Sigmoid colon (tissue), 4 donors: ENCODE data around the gene DIS3L2.

Experiments used
- EP300 ChIP-seq, 4 donors: sonication (generic); formaldehyde crosslinking; IDR thresholded peaks; one replicate each; pipeline ENCODE4 v1.6.1; 2017; ENCODE audit warnings: antibody characterized with exemption in 4 of 4
- POLR2A ChIP-seq, 2 donors: fragments of 450-650 bp; IDR thresholded peaks; one replicate each; pipeline ENCODE4 v1.6.1; 2016; ENCODE audit warnings: antibody characterized with exemption in 2 of 2, mild to moderate bottlenecking in 2 of 2, moderate library complexity in 2 of 2

DNA sequence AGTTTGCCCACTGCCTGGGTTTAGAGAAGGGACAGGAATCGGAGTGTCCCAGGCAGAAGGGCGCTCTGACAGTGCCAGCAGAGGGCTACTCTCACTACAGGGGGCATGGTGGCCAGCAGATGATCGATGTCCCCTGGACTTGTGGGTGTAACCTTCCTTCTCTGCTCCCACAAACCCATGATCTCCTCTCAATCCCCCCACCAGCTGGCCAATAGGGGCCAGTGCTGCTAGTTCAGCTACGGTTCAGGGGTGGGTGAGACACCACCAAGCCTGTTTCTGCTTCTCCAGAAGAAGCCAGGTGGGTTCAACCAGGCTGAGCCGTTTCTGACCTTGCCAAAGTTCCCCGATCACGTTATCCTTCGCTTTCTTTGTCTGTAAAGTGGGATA lies 36.6 kb upstream of the DIS3L2 start:
- no peak for TF ChIP-seq POLR2A (IDR thresholded peaks at IDR 0.05)
- TF ChIP-seq EP300 (IDR thresholded peaks at IDR 0.05), result no peak
